ENCODE measurements around the gene OR5B3.

- TF ChIP-seq POLR2A (IDR thresholded peaks at IDR 0.05) (no peak), CTCF (IDR thresholded peaks at IDR 0.05) (no peak)
Observed at GRCh38 chr11:58438486-58438885, 31.8 kb upstream of the OR5B3 start.
